DMS153 (cell line): ENCODE measurements around the gene PRAMEF8.
"Not testable (repeated sequence)": the region's sequence is repeated elsewhere in the genome, so short reads cannot be mapped to it uniquely, and the experiment has no call there.

Experiments
- DNase-seq: peaks from one replicate; lab custom pipeline; 2025; lab: John Stamatoyannopoulos, UW

PRAMEF8 gene

DNA sequence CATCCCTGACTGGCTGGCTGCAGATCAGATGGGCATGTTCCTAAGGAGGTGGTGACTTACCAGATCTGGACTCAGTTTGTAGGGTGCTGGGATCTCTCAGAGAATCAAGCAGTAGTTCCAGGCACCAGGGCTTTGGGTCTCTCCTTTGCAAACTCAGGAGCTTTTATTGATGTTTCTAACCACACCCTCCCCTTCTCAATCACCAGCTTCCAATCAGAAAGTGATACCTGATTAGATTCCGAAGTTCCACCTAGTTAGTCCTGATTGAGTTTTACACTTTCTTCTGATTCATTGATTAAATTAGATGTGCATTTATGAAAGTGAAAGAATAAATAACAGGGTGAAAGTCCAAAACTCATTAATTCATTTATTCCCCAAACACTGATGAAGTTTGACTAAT, at the start of gene PRAMEF8:
Gene PRAMEF8 (minus strand): TSS at position 101 of the 400 bp plus-strand sequence. CDS start 1,046 bp downstream, outside the sequence.
- DNase-seq = not testable (repeated sequence)

DNA sequence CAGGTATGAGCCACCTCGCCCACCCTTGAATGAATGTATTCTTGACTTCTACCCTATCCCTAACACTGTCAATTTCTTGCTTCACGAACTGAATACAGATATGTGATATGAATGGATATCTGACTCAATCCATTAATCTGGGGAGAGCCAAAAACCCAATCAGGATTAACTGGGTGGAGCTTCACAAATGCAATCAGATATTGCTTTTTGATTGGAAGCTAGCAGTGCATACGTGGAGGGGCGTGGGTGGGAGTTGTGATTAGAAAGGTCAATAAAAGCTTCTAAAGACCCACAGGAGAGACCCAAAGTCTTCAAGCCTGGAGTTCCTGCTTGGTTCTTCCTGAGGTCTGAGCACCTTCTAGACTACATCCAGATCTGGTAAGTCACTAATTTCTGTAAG, 30.3 kb upstream of the PRAMEF8 start, which contains the start of gene PRAMEF15:
Gene PRAMEF15 (plus strand): TSS at position 301 of the 400 bp plus-strand sequence. CDS start 2,827 bp downstream, outside the sequence.
- not testable (repeated sequence) for DNase-seq

DNA sequence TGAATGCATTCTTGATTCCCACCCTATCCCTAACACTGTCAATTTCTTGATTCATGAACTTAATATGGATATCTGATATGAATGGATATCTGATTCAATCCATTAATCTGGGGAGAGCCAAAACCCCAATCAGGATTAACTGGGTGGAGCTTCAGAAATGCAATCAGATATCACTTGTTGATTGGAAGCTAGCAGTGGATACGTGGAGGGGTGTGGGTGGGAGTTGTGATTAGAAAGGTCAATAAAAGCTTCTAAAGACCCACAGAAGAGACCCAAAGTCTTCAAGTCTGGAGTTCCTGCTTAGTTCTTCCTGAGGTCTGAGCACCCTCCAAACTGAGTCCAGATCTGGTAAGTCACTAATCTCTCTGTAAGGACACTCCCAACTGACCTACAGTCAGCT, 18.3 kb upstream of the PRAMEF8 start, which contains the start of gene PRAMEF33:
Gene PRAMEF33 (plus strand): TSS at position 301 of the 400 bp plus-strand sequence. CDS start 2,416 bp downstream, outside the sequence.
- DNase-seq = not testable (repeated sequence)

DNA sequence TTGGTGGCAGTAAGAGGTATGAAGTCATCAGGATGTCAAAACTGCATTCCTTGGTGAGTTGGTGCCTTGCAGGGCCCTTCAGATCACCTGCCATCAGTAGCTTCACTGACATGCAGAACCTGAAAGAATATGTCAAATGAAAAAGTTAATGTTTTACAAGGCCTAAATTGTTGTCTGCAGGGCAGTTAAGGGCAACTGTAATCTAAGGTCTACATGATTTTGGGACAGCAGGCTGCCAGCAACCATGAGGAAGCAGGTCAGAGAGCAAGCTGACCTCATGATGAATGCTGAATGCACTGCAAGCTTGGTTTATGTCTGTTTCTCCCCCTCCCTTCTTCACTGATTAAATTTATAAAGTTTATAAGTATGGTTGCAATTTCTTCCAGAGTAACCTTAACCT, 17.3 kb upstream of the PRAMEF8 start:
- not testable (repeated sequence) for DNase-seq

DNA sequence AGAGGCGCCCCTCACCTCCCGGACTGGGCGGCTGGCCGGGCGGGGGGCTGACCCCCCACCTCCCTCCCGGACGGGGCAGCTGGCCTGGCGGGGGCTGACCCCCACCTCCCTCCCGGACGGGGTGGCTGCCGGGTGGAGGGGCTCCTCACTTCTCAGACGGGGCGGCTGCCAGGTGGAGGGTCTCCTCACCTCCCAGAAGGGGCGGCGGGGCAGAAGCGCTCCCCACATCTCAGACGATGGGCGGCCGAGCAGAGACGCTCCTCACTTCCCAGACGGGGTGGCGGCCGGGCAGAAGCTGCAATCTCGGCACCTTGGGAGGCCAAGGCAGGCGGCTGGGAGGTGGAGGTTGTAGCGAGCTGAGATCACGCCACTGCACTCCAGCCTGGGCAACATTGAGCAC, 13.8 kb upstream of the PRAMEF8 start:
- DNase-seq = not testable (repeated sequence)

DNA sequence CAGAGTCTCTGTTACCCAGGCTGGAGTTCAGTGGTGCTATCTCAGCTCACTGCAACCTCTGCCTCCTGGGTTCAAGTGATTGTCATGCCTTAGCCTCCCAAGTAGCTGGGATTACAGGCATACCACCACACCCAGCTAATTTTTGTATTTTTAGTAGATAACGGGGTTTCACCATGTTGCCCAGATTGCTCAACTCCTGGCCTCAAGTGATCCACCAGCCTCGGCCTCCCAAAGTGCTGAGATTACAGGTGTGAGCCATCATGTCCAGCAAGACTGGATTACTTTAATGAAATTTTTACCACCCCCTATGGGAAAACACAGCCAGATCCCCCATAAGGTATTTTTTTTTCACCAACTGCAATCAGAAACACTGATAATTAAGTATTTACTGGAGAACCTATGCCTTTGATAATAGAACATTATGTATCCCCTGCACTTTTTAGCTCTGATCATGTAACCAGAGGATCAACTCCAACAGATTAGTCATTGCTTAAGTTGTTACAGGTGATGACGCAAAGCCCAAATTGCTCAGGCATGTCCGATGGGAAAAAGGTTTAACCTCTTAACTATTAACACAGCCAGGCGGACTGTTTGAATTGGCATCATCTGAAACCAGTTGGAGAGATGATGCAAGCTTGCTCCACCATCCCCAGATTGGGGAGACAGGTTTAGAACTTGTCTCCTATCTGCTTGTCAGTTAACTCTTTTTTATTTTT, 12.4 kb upstream of the PRAMEF8 start:
- DNase-seq = not testable (repeated sequence)

DNA sequence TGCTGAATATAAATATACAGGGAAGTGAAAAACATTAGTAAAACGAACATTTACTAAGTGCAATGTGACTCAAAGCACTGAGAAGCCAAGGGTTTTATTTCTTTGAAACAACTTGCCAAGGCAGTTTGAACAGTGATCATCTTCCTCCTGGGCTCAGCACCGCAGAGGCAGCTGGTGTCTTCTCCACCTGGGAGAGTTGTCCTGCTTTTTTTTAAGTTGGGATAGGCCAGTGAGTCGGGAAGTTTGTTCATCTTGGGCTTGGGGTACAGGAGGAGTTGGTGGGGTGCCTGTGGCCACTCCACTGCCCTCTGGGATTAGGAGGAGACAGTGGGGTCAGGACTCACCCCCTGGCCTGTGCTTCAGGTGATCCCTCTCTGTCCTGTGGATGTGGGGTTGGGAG, 4.1 kb upstream of the PRAMEF8 start:
- not testable (repeated sequence) for DNase-seq

DNA sequence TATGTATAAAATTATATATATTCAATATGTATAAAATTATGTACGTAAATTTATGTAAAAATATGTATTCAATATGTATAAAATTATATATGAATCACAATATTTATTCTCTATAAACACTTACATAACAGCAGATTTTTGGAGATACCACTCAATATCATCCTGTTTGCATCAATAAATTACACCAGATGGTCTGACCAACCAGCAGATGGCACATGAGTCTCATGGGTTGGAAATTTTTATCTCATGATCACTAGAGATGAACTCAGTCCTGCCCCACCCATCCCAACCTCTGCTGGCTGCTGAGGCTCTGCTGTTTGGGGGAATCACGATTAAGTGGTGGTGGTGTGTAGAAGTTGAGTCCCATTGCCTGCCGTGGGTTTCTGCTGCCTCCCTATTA, 5.3 kb downstream of the PRAMEF8 start:
- not testable (repeated sequence) for DNase-seq

DNA sequence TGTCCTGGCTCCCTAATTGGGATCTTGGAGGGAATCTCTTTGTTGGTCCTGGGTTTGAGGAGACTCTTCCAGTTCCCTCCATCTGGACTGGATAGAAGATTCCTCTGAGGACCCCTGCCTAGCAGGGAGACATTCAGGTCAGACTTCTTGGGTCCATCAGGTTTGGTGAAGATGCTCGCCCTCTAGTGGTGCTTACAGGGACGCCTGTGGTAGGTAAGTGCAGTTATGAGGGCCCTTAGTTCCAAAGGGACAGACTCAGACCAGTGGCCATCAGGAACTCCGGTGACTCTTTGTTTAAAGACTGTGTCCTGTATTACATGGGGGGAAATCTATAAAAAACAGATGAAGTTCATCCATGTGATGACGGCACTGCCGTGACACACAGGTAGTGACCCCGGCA, 7.9 kb downstream of the PRAMEF8 start:
- not testable (repeated sequence) for DNase-seq

DNA sequence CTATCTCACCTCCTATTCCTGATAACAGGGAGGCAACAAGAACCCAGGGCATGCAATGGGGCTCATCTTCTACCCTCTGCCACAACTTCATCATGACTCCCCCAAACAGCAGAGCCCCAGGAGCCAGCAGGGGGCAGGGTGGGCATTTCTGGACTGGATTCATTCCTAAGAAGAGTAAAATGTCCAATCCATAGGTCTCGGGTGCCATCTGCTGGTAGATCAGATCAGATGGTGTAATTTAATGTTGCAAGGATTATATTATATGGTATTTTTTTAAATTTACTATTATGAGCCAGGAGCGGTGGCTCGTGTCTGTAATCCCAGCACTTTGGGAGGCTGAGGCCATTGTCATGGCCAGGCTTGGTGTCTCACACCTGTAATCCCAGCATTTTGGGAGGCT, 19.8 kb downstream of the PRAMEF8 start:
- DNase-seq = not testable (repeated sequence)

DNA sequence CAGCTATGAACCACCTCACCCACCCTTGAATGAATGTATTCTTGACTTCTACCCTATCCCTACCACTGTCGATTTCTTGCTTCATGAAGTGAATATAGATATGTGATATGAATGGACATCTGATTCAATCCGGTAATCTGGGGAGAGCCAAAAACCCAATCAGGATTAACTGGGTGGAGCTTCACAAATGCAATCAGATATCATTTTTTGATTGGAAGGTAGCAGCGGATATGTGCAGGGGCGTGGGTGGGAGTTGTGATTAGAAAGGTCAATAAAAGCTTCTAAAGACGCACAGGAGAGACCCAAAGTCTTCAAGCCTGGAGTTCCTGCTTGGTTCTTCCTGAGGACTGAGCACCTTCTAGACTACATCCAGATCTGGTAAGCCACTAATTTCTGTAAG, 31.0 kb downstream of the PRAMEF8 start, which contains the start of gene PRAMEF5:
Gene PRAMEF5 (plus strand): TSS at position 301 of the 400 bp plus-strand sequence. CDS start 5,071 bp downstream, outside the sequence.
- DNase-seq = not testable (repeated sequence)

DNA sequence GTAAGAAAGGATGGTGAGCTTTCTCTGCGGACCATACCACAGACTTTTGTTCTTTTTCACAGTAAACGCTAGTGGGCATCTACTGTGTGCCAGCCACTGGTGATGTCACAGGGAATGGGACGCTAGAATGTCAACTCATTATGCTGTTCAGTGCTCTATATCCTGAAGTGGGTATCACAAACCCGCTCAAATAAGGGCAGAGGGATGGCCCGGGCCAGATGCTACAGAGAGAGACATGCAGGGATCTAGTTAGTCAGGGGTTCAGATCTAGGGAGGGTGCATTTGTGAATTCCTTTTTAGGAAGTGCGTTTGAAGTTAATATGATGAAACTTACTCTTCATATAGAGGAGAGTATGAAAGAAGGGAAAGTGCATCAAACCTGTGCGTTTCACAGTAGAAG, 37.8 kb downstream of the PRAMEF8 start:
- not testable (repeated sequence) for DNase-seq

DNA sequence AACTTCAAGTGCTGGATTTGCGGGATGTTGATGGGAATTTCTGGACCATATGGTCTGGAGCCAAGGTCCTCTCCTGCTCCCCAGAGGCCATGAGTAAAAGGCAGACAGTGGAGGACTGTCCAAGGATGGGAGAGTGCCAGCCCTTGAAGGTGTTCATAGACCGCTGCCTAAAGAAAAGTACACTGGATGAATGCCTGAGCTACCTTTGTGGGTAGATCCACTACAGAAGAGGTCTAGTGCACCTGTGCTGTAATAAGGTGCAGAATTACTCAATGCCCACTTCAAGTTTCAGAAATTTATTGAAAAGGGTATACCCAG, 38.4 kb downstream of the PRAMEF8 start:
- not testable (repeated sequence) for DNase-seq

DNA sequence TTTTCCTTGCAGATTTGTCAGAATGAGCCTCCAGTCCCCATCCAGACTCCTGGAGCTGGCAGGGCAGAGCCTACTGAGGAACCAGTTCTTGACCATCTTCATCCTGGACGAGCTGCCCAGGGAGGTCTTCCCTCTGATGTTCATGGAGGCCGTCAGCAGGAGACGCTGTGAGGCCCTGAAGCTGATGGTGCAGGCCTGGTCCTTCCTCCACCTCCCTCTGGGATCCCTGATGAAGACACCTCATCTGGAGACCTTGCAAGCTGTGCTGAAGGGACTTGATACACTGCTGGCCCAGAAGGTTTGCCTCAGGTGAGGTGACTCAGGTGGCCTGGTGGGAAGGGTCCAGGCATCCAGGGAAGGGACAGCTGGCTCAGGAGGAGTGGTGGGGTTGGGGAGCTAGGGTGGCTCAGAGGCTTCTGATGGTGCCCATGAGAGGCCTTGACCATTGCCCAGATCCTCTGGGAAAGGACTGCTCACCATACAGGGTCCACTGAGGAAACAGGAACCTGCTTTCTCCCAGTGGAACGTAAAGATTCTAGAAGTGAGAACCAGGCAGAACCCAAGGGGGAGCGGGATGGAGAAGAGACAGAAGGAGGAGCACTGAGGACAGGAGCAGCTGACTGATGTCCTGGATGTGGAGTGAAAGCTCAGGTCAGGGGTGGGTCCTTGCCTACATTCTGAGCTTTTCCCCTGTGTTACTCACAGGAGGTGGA, 38.9 kb downstream of the PRAMEF8 start:
- not testable (repeated sequence) for DNase-seq

DNA sequence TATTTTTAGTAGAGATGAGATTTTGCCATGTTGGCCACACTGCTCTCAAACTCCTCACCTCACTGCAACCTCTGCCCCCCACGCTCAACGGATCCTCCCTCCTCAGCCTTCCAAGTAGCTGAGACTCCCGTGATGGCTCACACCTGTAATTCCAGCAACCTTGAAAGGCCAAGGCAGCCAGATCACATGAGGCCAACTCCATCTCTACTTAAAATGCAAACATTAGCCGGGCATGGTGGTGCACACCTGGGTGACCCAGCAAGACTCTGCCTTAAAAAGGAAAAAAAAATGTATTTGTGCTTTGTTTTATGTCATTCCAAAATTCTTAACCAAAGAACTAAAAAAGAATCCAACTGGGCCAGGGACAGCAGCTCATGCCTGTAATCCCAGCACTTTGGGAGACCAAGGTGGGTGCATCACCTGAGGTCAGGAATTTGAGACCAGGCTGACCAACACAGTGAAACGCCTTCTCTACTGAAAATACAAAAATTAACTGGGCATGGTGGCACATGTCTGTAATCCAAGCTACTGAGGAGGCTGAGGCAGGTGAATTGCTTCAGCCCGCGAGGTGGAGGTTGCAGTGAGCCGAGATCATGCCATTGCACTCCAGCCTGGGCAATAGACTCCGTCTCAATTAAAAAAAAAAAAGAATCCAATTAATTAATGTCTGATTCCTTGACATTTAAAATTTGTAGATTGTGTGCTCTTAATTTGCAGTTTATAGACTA, 41.2 kb downstream of the PRAMEF8 start:
- DNase-seq = not testable (repeated sequence)

DNA sequence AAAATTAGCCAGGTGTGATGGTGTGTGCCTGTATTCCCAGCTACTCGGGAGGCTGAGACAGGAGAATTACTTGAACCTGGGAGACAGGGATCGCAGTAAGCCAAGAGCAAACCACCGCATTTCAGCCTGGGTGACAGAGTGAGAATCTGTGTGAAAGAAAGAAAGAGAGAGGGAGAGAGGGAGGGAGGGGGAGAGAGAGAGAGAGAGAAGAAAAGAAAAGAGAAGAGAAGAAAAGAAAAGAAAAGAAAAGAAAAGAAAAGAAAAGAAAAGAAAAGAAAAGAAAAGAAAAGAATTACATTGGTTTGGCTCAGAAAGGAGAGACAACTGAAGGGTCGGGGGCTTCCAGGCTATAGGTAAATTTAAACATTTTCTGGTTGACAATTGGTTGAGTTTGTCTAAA, 45.3 kb downstream of the PRAMEF8 start:
- not testable (repeated sequence) for DNase-seq

DNA sequence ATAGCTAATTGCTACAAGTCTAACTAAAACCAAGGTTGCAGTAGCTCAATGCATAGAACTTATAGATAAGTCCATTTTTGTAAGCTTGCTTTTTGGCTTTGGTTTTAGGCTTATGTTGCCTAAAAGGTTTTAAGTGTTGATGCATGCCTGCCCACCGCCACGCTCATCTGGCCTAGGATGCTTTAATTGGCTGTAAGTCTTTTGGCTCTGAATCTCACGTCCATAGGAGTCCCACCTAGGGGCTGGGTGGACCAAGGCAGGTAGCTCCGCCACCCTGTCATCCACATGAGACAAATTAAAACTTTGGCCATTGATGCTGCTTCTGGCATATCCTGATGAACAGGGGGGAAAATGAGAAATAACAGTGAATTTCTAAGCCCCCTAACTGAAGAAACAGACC, 47.4 kb downstream of the PRAMEF8 start:
- not testable (repeated sequence) for DNase-seq

DNA sequence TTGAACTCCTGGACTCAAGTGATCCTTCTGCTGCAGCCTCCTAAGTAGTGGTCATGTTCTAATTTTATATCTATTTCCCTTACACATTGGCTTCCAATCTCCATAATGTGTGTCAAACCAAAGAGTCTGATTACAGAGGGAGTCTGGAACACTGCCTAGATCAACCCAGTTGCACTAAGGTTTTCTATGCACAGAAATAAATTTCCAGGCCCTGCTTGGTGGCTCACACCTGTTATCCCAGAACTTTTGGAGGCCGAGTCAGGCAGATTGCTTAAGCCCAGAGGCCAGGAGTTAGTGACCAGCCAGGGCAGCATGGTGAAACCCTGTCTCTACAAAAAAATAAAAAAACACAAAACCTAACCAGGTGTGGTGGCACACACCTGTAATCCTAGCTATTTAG, 50.9 kb downstream of the PRAMEF8 start:
- not testable (repeated sequence) for DNase-seq

DNA sequence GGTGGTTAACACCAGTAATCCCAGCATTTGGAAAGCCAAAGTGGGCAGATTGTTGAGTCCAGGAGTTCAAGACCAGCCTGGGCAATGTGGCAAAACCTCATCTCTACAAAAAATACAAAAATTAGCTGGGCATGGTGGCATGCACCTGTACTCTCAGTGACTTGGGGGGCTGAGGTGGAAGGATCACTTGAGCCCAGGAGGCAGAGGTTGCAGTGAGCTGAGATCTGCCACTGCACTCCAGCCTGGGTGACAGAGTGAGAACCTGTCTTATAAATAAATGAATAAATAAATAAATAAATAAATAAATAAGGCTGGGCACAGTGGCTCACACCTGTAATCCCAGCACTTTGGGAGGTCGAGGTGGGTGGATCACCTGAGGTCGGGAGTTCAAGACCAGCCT, 52.9 kb downstream of the PRAMEF8 start:
- not testable (repeated sequence) for DNase-seq
